Heart right ventricle (tissue), 16 donors: ENCODE measurements around the gene SND1. TPM values are rescaled to one million over a fixed set of nuclear protein-coding genes. Genes with fewer than 3 reads are reported as not detected.

ENCODE experiments used
- ATAC-seq, 8 donors: fragments of 200-7000 bp; cut with Tn5 transposase; one replicate each; pipeline ENCODE4 v1.9.1; 2020; ENCODE audit warnings: mild to moderate bottlenecking in 8 of 8, moderate library complexity in 8 of 8, moderate number of reproducible peaks in 1 of 8
- DNase-seq, 2 donors: peaks; one replicate each; pipeline ENCODE4 v3.0.0-alpha.2; 2020
- H3K27ac ChIP-seq, 10 donors: fragments of 200-600 bp; sonication (generic) in 2 of 10; one replicate each; pipeline versions ENCODE4 v1.5.0 to v1.8.0; 2020 to 2022; ENCODE audit warnings: mild to moderate bottlenecking in 3 of 10
- H3K27me3 ChIP-seq, 7 donors: fragments of 200-600 bp; one replicate each; pipeline ENCODE4 v1.8.0; 2021 to 2022; ENCODE audit warnings: mild to moderate bottlenecking in 2 of 7
- H3K36me3 ChIP-seq, 9 donors: fragments of 200-600 bp; sonication (generic) in 1 of 9; one replicate each; pipeline versions ENCODE4 v1.5.0 to v1.8.0; 2020 to 2022; ENCODE audit warnings: mild to moderate bottlenecking in 2 of 9
- H3K4me1 ChIP-seq, 9 donors: fragments of 200-600 bp; sonication (generic) in 1 of 9; one replicate each; pipeline versions ENCODE4 v1.5.0 to v1.8.0; 2020 to 2022; ENCODE audit warnings: mild to moderate bottlenecking in 4 of 9
- H3K4me3 ChIP-seq, 10 donors: fragments of 200-600 bp; sonication (generic) in 2 of 10; one replicate each; pipeline versions ENCODE4 v1.5.0 to v1.8.0; 2020 to 2022; ENCODE audit warnings: mild to moderate bottlenecking in 7 of 10, moderate library complexity in 2 of 10
- H3K9me3 ChIP-seq, 11 donors: fragments of 200-600 bp in 10 of 11; sonication (generic) in 2 of 11; one replicate each; pipeline versions ENCODE4 v1.5.0 to v1.8.0; 2013 to 2022; ENCODE audit warnings: mild to moderate bottlenecking in 2 of 11, control low read depth in 1 of 11, moderate library complexity in 1 of 11
- CTCF ChIP-seq, 9 donors: fragments of 200-600 bp; sonication (generic) in 2 of 9; IDR thresholded peaks; one replicate each; pipeline versions ENCODE4 v1.5.0 to v1.8.0; 2021 to 2022; ENCODE audit warnings: antibody characterized with exemption in 9 of 9, mild to moderate bottlenecking in 5 of 9, moderate library complexity in 1 of 9
- WGBS, 2 donors: extraction: QIAGEN DNeasy Blood & Tissue Kit; methylation state at CpG; one replicate each; pipeline ENCODE4 v1.1.7; 2013; ENCODE audit warnings: inconsistent platforms in 1 of 2; 5-methylcytosine and 5-hydroxymethylcytosine counted together
- intact Hi-C, 10 donors: fragments of 100-400 bp; cut with DNase I; formaldehyde crosslinking; loops; one replicate each; pipeline versions ENCODE4 v1.11.1 to v1.14.2; 2022
- polyA plus RNA-seq, 2 donors: library from polyadenylated mRNA; stranded (reverse); fragments of 200-250 nt; gene quantifications; one replicate each; pipeline ENCODE4 v1.2.3, GENCODE V29; 2013
- total RNA-seq, 10 donors: library from RNA; stranded (reverse); fragmentation: NEBNext Ultra II Directional in 3 of 10; extraction: Animal tissue kit (Norgen Biotek cat#: 25700) in 3 of 10; gene quantifications; one replicate each; pipeline versions ENCODE4 v1.2.1 to v1.2.4, GENCODE V29; 2021 to 2023
- donor health status: Arrhythmogenic right ventricular cardiomyopathy.
- donor health status: ischemic (EF 13 %, LVEDD 7.1; RV severe dilation, severe dysfunction).
- donor health status: healthy with polysubstance abuse.
- donor health status: DM: no; HTN: yes; CAD: no.
- donor health status: DM: no; HTN: no; CAD: no.
- donor health status: ischemic (EF 25% LVEDD 6.9; RV normal size, moderate dysfunction).
- donor health status: ischemic (EF 25% LVEDD 5.7; RV mildly dilated, moderate dysfunction).
- donor health status: healthy.
- donor health status: DM: yes; HTN: yes; CAD: no.
- donor health status: Ischemic cardiomyopathy.
- donor health status: ischemic (EF 35%, LVEDD 5.7; RV mildly dilated, moderate dysfunction).
- donor health status: nonischemic (EF 11% LVEDD 7.7; RV severe dilation, severe dysfunction).
- donor health status: DM: yes; HTN: yes; CAD: no.
- donor health status: PGD.
- donor health status: ischemic (EF 29% LVEDD 5.4; RV normal size, mild dysfunction).
- donor health status: nonischemic (EF 23%, LVEDD 6.1; RV moderate dilation, normal function).

SND1 gene
- total and polyA plus RNA-seq, 12 donors, result 39.9 to 107 (median 80.8) TPM

- Histone ChIP-seq H3K4me3 (no peak overlapping the region), H3K9me3 (no peaks in the 10 kb centered on the region), H3K36me3 (no peaks in the 10 kb centered on the region), H3K4me1 (peaks cover 0 to 25% (median 6%) of the 10 kb centered on the region in 9 donors), H3K27me3 (no peaks in the 10 kb centered on the region), H3K27ac (no peak overlapping the region)
- ATAC-seq (no peak), DNase-seq (no peak)
- WGBS, 2 donors, result 71 to 74% methylated on average over 6 of the region's 6 CpGs
- TF ChIP-seq CTCF (IDR thresholded peaks at IDR 0.05), result no peak
- intact Hi-C loops, result loop anchor here in 1 of 10 donors (10.0 kb wide), 1 partner anchor 179 kb away; no protein-coding TSS in a partner anchor
These were observed 103.5 kb downstream of the SND1 start for GRCh38 chr7:127755521-127755920.

- no peaks in the 10 kb centered on the region for H3K9me3 ChIP-seq
- no peak for TF ChIP-seq CTCF (IDR thresholded peaks at IDR 0.05)
- no peaks in the 10 kb centered on the region for H3K36me3 ChIP-seq
- H3K4me1 ChIP-seq, result peaks cover 0 to 25% (median 6%) of the 10 kb centered on the region in 9 donors
- ATAC-seq (no peak), DNase-seq (no peak)
- H3K27ac ChIP-seq, result no peak overlapping the region
- no peak overlapping the region for H3K4me3 ChIP-seq
- WGBS, 2 donors, result 81 to 84% methylated on average over 2 of the region's 2 CpGs
- intact Hi-C loops, result loop anchor here in 1 of 10 donors (10.0 kb wide), 1 partner anchor 179 kb away; no protein-coding TSS in a partner anchor
- no peaks in the 10 kb centered on the region for H3K27me3 ChIP-seq
These were observed 104.0 kb downstream of the SND1 start for GRCh38 chr7:127755965-127756364.

GRCh38 chr7:127758105-127758504 is 106.1 kb downstream of the SND1 start:
- Histone ChIP-seq H3K36me3 (no peaks in the 10 kb centered on the region), H3K4me3 (no peak overlapping the region), H3K9me3 (no peaks in the 10 kb centered on the region), H3K27ac (no peak overlapping the region), H3K27me3 (no peaks in the 10 kb centered on the region), H3K4me1 (peaks cover 0 to 25% (median 6%) of the 10 kb centered on the region in 9 donors)
- intact Hi-C loops, result loop anchor here in 1 of 10 donors (10.0 kb wide), 1 partner anchor 177 kb away; no protein-coding TSS in a partner anchor
- no peak for DNase-seq
- no peak for TF ChIP-seq CTCF (IDR thresholded peaks at IDR 0.05)
- 93 to 98% methylated on average over 1 of the region's 1 CpG for WGBS, 2 donors
- ATAC-seq, result no peak

GRCh38 chr7:127758845-127759244 is 106.9 kb downstream of the SND1 start:
- no peaks in the 10 kb centered on the region for H3K9me3 ChIP-seq
- intact Hi-C loops, result loop anchor here in 1 of 10 donors (10.0 kb wide), 1 partner anchor 176 kb away; no protein-coding TSS in a partner anchor
- TF ChIP-seq CTCF (IDR thresholded peaks at IDR 0.05), result no peak
- peaks cover 0 to 25% (median 6%) of the 10 kb centered on the region in 9 donors for H3K4me1 ChIP-seq
- DNase-seq, result no peak
- no peak for ATAC-seq
- H3K27ac ChIP-seq, result no peak overlapping the region
- no peaks in the 10 kb centered on the region for H3K36me3 ChIP-seq
- 94 to 99% methylated on average over 6 of the region's 6 CpGs for WGBS, 2 donors
- H3K27me3 ChIP-seq, result no peaks in the 10 kb centered on the region
- no peak overlapping the region for H3K4me3 ChIP-seq
